PC-3 (cell line): ENCODE results near the gene RPN1.

Experiments
- EZH2 ChIP-seq: fragments of 300-600 bp; sonication (generic); IDR thresholded peaks from one replicate; pipeline ENCODE4 v1.6.1; 2017; ENCODE audit warnings: antibody characterized with exemption, mild to moderate bottlenecking, low read length; ENCODE audit not compliant: unreplicated experiment
- EZH2phosphoT487 ChIP-seq: fragments of 300-600 bp; sonication (generic); IDR thresholded peaks from 2 replicates; pipeline ENCODE4 v1.6.1; 2018; ENCODE audit warnings: mild to moderate bottlenecking, antibody characterized with exemption, low read length, borderline replicate concordance
- TF ChIP-seq, protein P1 (sequence below): fragments of 300-600 bp; sonication (generic); conservative IDR thresholded peaks from 2 replicates; pipeline ENCODE4 v1.5.1; 2017; ENCODE audit warnings: antibody characterized with exemption, low read depth, mild to moderate bottlenecking, low read length

DNA sequence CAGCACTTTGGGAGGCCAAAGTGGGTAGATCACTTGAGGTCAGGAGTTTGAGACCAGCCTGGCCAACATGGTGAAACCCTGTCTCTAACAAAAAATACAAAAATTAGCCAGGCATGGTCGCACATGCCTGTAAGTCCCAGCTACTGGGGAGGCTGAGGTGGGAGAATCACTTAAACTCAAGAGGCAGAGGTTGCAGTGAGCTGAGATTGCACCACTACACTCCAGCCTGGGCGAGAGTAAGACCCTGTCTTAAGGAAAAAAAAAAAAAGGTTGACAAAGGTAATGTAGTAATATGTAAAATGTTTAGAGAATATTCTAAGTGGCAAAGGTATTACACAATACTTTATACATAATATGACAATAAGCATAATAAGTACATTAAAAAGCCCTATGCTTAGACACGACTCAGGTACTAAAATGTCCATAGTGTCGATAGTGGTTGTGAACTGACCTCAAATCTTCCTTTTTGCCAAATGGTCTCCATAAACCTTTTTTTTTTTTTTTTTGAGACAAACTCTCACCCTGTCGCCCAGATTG lies 16.5 kb downstream of the RPN1 start:
- TF ChIP-seq, protein P1, sequence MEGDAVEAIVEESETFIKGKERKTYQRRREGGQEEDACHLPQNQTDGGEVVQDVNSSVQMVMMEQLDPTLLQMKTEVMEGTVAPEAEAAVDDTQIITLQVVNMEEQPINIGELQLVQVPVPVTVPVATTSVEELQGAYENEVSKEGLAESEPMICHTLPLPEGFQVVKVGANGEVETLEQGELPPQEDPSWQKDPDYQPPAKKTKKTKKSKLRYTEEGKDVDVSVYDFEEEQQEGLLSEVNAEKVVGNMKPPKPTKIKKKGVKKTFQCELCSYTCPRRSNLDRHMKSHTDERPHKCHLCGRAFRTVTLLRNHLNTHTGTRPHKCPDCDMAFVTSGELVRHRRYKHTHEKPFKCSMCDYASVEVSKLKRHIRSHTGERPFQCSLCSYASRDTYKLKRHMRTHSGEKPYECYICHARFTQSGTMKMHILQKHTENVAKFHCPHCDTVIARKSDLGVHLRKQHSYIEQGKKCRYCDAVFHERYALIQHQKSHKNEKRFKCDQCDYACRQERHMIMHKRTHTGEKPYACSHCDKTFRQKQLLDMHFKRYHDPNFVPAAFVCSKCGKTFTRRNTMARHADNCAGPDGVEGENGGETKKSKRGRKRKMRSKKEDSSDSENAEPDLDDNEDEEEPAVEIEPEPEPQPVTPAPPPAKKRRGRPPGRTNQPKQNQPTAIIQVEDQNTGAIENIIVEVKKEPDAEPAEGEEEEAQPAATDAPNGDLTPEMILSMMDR: no peak
- TF ChIP-seq EZH2 (no peak), EZH2phosphoT487 (no peak)
